Endothelial cell of umbilical vein (primary cell): Measurements from ENCODE around the gene CDC20B. TPM values are rescaled to one million over a fixed set of nuclear protein-coding genes. Genes with fewer than 3 reads are reported as not detected.

Experiments used
- BruUV-seq: library from RNA; stranded (reverse); fragments of 400-500 nt; replicated peaks from 2 replicates; lab custom pipeline; 2021; lab: Mats Ljungman, UMichigan
- CTCF ChIA-PET: fragments of 300-600, 350-600 bp; sonication (Branson Sonifier 250); formaldehyde crosslinking; loops from one replicate; lab custom pipeline; 2021; ENCODE audit warnings: antibody characterized with exemption, inconsistent platforms; lab: Charles Lee
- POLR2A ChIA-PET: fragments of 300-600, 350-600 bp; sonication (Branson Sonifier 250); formaldehyde crosslinking; loops from one replicate; lab custom pipeline; 2021; ENCODE audit warnings: antibody characterized with exemption, inconsistent platforms; lab: Charles Lee
- DNase-seq: peaks from one replicate; pipeline ENCODE4 v3.0.0-alpha.2; 2011; ENCODE audit warnings: low read depth, low spot score
- FAIRE-seq: peaks from 2 replicates; lab custom pipeline; 2011; peaks lifted over from hg19 to GRCh38; lab: Jason Lieb, UNC
- H2AFZ ChIP-seq: 2 replicates; pipeline ENCODE4 v1.6.0; 2012; ENCODE audit warnings: low read depth, low read length, control low read depth, inconsistent platforms
- H3K27ac ChIP-seq: 2 replicates; pipeline ENCODE4 v1.5.1; 2011; ENCODE audit warnings: low read depth, mild to moderate bottlenecking, control low read depth, low read length, moderate library complexity; ENCODE audit not compliant: insufficient read depth
- H3K27me3 ChIP-seq, 2 experiments: 2 replicates each; pipeline versions ENCODE4 v1.6.0 to v1.6.1; 2011; ENCODE audit warnings: low read length in 2 of 2, mixed read lengths in 1 of 2; ENCODE audit not compliant: control insufficient read depth in 2 of 2, insufficient read depth in 2 of 2
- H3K36me3 ChIP-seq, 2 experiments: 2 replicates in 1 of 2; 3 replicates in 1 of 2; pipeline ENCODE4 v1.5.1; 2011; ENCODE audit warnings: low read length in 2 of 2, mild to moderate bottlenecking in 1 of 2, moderate library complexity in 1 of 2; ENCODE audit not compliant: control insufficient read depth in 2 of 2, insufficient read depth in 2 of 2; ENCODE audit errors: extremely low read depth in 1 of 2
- H3K4me1 ChIP-seq: 3 replicates; pipeline ENCODE4 v1.5.1; 2011; ENCODE audit warnings: mild to moderate bottlenecking, low read length; ENCODE audit not compliant: control insufficient read depth, insufficient read depth; ENCODE audit errors: extremely low read depth
- H3K4me2 ChIP-seq: 2 replicates; pipeline ENCODE4 v1.6.1; 2011; ENCODE audit warnings: low read length, control low read depth, mixed read lengths; ENCODE audit not compliant: insufficient read depth
- H3K4me3 ChIP-seq, 3 experiments: fragments of 200-600 bp in 1 of 3; sonication (generic), shearing (Covaris generic) in 1 of 3; replicated peaks in 1 of 3; 2 replicates each; pipeline ENCODE4 v1.5.1; 2011 to 2016; ENCODE audit warnings: control low read depth in 3 of 3, low read length in 3 of 3, mild to moderate bottlenecking in 2 of 3, inconsistent platforms in 1 of 3, low read depth in 1 of 3, moderate library complexity in 1 of 3; ENCODE audit not compliant: insufficient read depth in 1 of 3
- H3K79me2 ChIP-seq: 2 replicates; pipeline ENCODE4 v1.6.0; 2012; ENCODE audit warnings: low read length, inconsistent platforms; ENCODE audit not compliant: control insufficient read depth, insufficient read depth
- H3K9ac ChIP-seq: replicated peaks from 2 replicates; pipeline ENCODE3; 2011; ENCODE audit warnings: low read length, control low read depth; ENCODE audit not compliant: insufficient read depth; ENCODE audit errors: extremely low read depth
- H3K9me1 ChIP-seq: replicated peaks from 3 replicates; pipeline ENCODE4 v1.6.0; 2011; ENCODE audit warnings: mild to moderate bottlenecking, low read length; ENCODE audit not compliant: control insufficient read depth, insufficient read depth; ENCODE audit errors: extremely low read depth
- H3K9me3 ChIP-seq: replicated peaks from 2 replicates; pipeline ENCODE4 v1.5.1; 2012; ENCODE audit warnings: low read length, inconsistent platforms; ENCODE audit not compliant: control insufficient read depth, insufficient read depth
- H4K20me1 ChIP-seq: replicated peaks from 2 replicates; pipeline ENCODE3; 2011; ENCODE audit warnings: mild to moderate bottlenecking, low read length; ENCODE audit not compliant: control insufficient read depth, insufficient read depth; ENCODE audit errors: extremely low read depth
- EZH2 ChIP-seq: IDR thresholded peaks from 2 replicates; pipeline ENCODE4 v1.6.1; 2012; ENCODE audit warnings: borderline replicate concordance, low read depth, mild to moderate bottlenecking, moderate library complexity, low read length, inconsistent platforms; ENCODE audit not compliant: severe bottlenecking
- MYC ChIP-seq: IDR thresholded peaks from one replicate; pipeline ENCODE4 v1.6.1; 2011; ENCODE audit warnings: mild to moderate bottlenecking, low read depth, low read length
- POLR2A ChIP-seq: IDR thresholded peaks from 2 replicates; pipeline ENCODE4 v1.6.1; 2012; ENCODE audit warnings: low read depth, mild to moderate bottlenecking, control low read depth, low read length
- POLR2AphosphoS5 ChIP-seq: IDR thresholded peaks from 2 replicates; pipeline ENCODE4 v1.6.1; 2012; ENCODE audit warnings: low read depth, mild to moderate bottlenecking, control low read depth, low read length, moderate library complexity; ENCODE audit not compliant: insufficient read depth
- dilution Hi-C: fragments of 300-500 bp; cut with MboI; formaldehyde crosslinking; loops from one replicate; pipeline ENCODE4 v1.15.0; 2019; ENCODE audit warnings: low sequenced_read_pairs; ENCODE audit not compliant: extremely low pct_ligation_motif_present
- intact Hi-C: fragments of 100-400 bp; cut with micrococcal nuclease; formaldehyde crosslinking; loops from one replicate; pipeline ENCODE4 v1.10.0; 2022
- polyA plus RNA-seq, 4 experiments: library from polyadenylated mRNA; depleted of rRNA in 3 of 4; stranded (reverse) in 3 of 4; unstranded in 1 of 4; fragments of >200 nt; gene quantifications; 2 replicates each; pipeline versions ENCODE4 v1.2.1 to v1.2.3, GENCODE V29; 2011 to 2012; ENCODE audit warnings: missing spikeins in 1 of 4
- total RNA-seq: library from RNA; stranded (reverse); gene quantifications from 2 replicates; pipeline ENCODE4 v1.2.3, GENCODE V29; 2021
- TF ChIP-seq, protein P1 (sequence below), 2 donors: IDR thresholded peaks; 1 replicate in 1 of 2; 2 replicates in 1 of 2; pipeline ENCODE4 v1.5.1; 2011; ENCODE audit warnings: low read length in 2 of 2, mild to moderate bottlenecking in 2 of 2, moderate library complexity in 2 of 2, control low read depth in 1 of 2, inconsistent platforms in 1 of 2, low read depth in 1 of 2; ENCODE audit not compliant: insufficient read depth in 1 of 2; ENCODE audit errors: extremely low read depth in 1 of 2

CDC20B gene
- total and polyA plus RNA-seq, 2 donors (not counting 3 experiments of a cell fraction or from before 2014, with no cell fraction given): 0.22 TPM

DNA sequence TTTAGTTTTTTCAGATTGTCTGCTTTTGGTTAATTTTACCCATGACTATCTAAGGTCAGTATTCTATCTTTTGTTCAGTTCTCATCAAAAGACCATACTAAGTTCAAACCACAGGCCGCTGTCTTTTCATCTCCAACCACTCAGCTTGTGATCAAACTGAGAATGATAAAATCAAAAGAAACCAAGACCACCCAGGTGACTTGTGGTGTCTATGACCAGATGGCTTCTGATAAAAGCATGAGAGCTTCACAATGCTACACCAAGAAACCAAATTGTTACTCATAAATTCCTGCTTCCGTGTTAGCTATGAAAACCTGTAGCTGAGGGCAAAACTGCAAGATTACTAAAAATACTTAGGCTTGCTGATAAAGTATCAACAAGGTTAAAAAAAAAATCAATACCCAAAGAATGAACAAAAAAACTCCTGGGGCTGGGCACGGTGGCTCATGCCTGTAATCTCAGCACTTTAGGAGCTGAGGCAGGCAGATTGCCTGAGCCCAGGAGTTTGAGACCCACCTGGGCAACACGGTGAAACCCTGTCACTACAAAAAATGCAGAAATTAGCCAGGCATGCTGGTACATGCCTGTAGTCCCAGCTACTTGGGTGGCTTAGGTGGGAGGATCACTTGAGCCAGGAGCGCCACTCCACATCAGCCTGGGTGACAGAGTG lies 38.8 kb downstream of the CDC20B start:
- Histone ChIP-seq H3K9ac (no peak overlapping the region), H3K36me3 (no peaks in the 10 kb centered on the region), H3K9me3 (no peaks in the 10 kb centered on the region), H3K9me1 (no peaks in the 10 kb centered on the region), H3K4me2 (no peak overlapping the region), H3K27me3 (no peaks in the 10 kb centered on the region), H4K20me1 (no peaks in the 10 kb centered on the region), H3K4me1 (no peaks in the 10 kb centered on the region), H3K27ac (no peak overlapping the region), H3K4me3 (no peak overlapping the region), H3K79me2 (no peaks in the 10 kb centered on the region), H2AFZ (no peak overlapping the region)
- intact Hi-C loops (no loop called here), dilution Hi-C loops (loop anchor here (25.0 kb wide), 1 partner anchor 147 kb away; the partner anchor contains the start of gene ESM1)
- TF ChIP-seq, protein P1, sequence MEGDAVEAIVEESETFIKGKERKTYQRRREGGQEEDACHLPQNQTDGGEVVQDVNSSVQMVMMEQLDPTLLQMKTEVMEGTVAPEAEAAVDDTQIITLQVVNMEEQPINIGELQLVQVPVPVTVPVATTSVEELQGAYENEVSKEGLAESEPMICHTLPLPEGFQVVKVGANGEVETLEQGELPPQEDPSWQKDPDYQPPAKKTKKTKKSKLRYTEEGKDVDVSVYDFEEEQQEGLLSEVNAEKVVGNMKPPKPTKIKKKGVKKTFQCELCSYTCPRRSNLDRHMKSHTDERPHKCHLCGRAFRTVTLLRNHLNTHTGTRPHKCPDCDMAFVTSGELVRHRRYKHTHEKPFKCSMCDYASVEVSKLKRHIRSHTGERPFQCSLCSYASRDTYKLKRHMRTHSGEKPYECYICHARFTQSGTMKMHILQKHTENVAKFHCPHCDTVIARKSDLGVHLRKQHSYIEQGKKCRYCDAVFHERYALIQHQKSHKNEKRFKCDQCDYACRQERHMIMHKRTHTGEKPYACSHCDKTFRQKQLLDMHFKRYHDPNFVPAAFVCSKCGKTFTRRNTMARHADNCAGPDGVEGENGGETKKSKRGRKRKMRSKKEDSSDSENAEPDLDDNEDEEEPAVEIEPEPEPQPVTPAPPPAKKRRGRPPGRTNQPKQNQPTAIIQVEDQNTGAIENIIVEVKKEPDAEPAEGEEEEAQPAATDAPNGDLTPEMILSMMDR (IDR thresholded peaks at IDR 0.05; ENCODE audit: extremely low read depth in 1 of 2, insufficient read depth in 1 of 2, low read depth in 1 of 2, low read length in 2 of 2): no peak
- no peak for TF ChIP-seq POLR2AphosphoS5
- no peak for TF ChIP-seq POLR2A
- TF ChIP-seq EZH2: no peak
- TF ChIP-seq MYC: no peak
- DNase-seq: no peak
- CTCF ChIA-PET: interaction anchor here (1.6 to 2.5 kb wide), 3 partner anchors 12 to 190 kb away, joined by 5 to 9 read pairs (median 6); no protein-coding TSS in a partner anchor
- BruUV-seq: no TSS peak
- POLR2A ChIA-PET: no interaction called here
- FAIRE-seq: no peak
